Skeletal muscle satellite cell (primary cell): ENCODE measurements around the gene CHAD.

Experiments
- H3K27me3 ChIP-seq: 2 replicates; pipeline ENCODE4 v1.7.0; 2013; ENCODE audit warnings: low read length; ENCODE audit not compliant: control insufficient read depth, insufficient read depth
- H3K36me3 ChIP-seq: 2 replicates; pipeline ENCODE4 v1.7.0; 2013; ENCODE audit warnings: mild to moderate bottlenecking, control low read depth, low read length; ENCODE audit not compliant: insufficient read depth
- H3K4me1 ChIP-seq: 2 replicates; pipeline ENCODE4 v1.7.0; 2013; ENCODE audit warnings: low read length; ENCODE audit not compliant: control insufficient read depth, insufficient read depth
- H3K4me2 ChIP-seq: 2 replicates; pipeline ENCODE4 v1.7.0; 2013; ENCODE audit warnings: mild to moderate bottlenecking, low read length
- H3K4me3 ChIP-seq: 2 replicates; pipeline ENCODE4 v1.7.0; 2013; ENCODE audit warnings: low read length
- H3K9ac ChIP-seq: 2 replicates; pipeline ENCODE4 v1.7.0; 2013; ENCODE audit warnings: mild to moderate bottlenecking, low read depth, low read length, moderate library complexity
- H3K9me3 ChIP-seq: replicated peaks from 2 replicates; pipeline ENCODE4 v1.7.0; 2013; ENCODE audit warnings: mild to moderate bottlenecking, control low read depth, low read length

CHAD gene

GRCh38 chr17:50506298-50506697 is 37.6 kb upstream of the CHAD start:
- Histone ChIP-seq H3K9ac (no peak overlapping the region), H3K4me3 (no peak overlapping the region), H3K4me1 (peaks cover 13% of the 10 kb centered on the region), H3K4me2 (no peak overlapping the region), H3K36me3 (no peaks in the 10 kb centered on the region), H3K27me3 (peaks cover 12% of the 10 kb centered on the region), H3K9me3 (no peaks in the 10 kb centered on the region)

DNA sequence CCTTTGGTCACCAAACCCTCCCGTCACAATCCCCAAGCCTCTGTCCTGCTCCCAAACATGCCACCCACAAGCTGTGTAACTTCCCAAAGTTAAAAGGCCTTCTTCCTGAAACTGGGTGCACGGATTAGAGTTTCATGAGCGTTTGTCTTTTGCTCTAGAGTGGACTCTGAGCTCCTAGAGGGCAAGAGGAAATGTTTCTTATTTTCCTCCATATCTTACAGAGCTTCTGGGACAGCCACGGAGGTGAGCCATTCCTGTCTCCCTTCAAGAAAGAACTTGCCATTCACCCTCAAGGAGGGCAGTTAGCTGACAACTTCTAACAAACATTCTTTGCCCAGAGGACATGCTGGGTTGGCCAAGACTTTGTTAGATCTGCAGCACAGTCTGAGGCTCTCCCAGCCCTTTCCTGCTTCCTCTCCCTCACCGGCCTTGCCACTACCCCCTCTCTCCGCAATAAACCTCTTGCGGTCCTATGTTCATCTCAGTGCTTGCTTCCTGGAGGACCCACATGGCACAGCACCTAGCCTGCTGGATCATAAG is 37.0 kb upstream of the CHAD start:
- Histone ChIP-seq H3K4me3 (no peak overlapping the region), H3K9me3 (no peaks in the 10 kb centered on the region), H3K4me1 (peaks cover 13% of the 10 kb centered on the region), H3K9ac (no peak overlapping the region), H3K36me3 (no peaks in the 10 kb centered on the region), H3K4me2 (no peak overlapping the region), H3K27me3 (peaks cover 12% of the 10 kb centered on the region)

DNA sequence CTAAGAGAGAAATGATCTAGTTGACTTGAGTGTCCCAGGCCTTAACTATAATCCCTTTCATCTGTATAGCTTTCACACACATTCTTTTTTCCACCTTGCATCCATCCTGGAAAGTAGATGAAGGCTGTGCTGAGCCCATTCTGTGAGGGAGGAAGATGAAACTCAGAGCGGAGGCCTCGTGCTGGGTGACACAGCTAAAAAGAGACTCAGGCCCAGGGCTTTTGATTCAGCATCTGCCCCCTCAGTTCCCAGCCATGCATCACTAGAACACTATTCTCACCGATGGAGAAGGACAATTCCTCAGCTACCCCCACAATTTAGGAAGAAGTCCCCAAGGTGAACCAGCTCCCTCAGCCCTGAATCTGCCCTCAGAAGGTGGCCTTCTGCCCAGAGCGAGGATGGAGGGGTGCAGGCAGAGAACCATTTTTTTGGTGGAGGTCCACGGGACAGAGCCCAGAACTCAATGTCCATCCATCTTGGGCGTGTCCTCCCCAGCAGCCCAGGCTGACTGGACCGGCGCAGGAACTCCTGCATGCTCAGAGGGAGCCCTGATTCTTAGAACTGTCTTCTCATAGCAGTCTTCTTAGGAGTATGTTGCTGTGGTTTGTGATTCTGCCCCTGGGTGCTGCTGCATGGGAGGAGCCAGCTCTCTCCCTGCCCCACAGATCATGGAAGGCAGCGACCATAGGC is 33.8 kb upstream of the CHAD start:
- Histone ChIP-seq H3K36me3 (no peaks in the 10 kb centered on the region), H3K9ac (no peak overlapping the region), H3K27me3 (peaks cover 12% of the 10 kb centered on the region), H3K4me1 (no peaks in the 10 kb centered on the region), H3K9me3 (no peaks in the 10 kb centered on the region), H3K4me3 (no peak overlapping the region), H3K4me2 (no peak overlapping the region)

DNA sequence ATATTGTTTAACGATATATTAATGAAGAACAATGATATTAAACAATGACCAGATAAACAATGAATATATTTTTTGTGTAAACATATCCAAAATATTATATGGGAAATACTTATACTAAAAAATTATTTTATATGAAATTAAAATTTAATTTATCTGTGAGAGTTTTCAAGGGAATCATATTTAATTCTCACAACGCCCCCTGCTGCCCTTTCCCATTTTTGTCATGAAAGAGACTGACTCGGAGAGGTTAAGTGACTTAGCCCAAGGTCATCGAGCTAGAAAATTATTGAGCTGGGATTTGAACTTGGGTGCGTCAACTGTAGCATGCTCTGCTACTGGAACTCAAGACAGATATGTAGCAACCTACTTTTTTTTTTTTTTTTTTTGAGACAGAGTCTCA is 32.4 kb upstream of the CHAD start:
- no peak overlapping the region for H3K9ac ChIP-seq

GRCh38 chr17:50499721-50500120 is 31.0 kb upstream of the CHAD start:
- Histone ChIP-seq H3K27me3 (peaks cover 13% of the 10 kb centered on the region), H3K4me3 (no peak overlapping the region), H3K36me3 (no peaks in the 10 kb centered on the region), H3K4me2 (no peak overlapping the region), H3K4me1 (peaks cover 7% of the 10 kb centered on the region), H3K9ac (no peak overlapping the region), H3K9me3 (no peaks in the 10 kb centered on the region)

More for the DNA sequence above, 32.4 kb upstream of the CHAD start:
- H3K4me2 ChIP-seq: no peak overlapping the region
- no peaks in the 10 kb centered on the region for H3K36me3 ChIP-seq
- H3K4me3 ChIP-seq: no peak overlapping the region
- peaks cover 12% of the 10 kb centered on the region for H3K27me3 ChIP-seq
- H3K9me3 ChIP-seq: no peaks in the 10 kb centered on the region
- H3K4me1 ChIP-seq: peaks cover 1% of the 10 kb centered on the region

GRCh38 chr17:50499270-50499669 is 30.6 kb upstream of the CHAD start:
- Histone ChIP-seq H3K9ac (no peak overlapping the region), H3K36me3 (no peaks in the 10 kb centered on the region)

DNA sequence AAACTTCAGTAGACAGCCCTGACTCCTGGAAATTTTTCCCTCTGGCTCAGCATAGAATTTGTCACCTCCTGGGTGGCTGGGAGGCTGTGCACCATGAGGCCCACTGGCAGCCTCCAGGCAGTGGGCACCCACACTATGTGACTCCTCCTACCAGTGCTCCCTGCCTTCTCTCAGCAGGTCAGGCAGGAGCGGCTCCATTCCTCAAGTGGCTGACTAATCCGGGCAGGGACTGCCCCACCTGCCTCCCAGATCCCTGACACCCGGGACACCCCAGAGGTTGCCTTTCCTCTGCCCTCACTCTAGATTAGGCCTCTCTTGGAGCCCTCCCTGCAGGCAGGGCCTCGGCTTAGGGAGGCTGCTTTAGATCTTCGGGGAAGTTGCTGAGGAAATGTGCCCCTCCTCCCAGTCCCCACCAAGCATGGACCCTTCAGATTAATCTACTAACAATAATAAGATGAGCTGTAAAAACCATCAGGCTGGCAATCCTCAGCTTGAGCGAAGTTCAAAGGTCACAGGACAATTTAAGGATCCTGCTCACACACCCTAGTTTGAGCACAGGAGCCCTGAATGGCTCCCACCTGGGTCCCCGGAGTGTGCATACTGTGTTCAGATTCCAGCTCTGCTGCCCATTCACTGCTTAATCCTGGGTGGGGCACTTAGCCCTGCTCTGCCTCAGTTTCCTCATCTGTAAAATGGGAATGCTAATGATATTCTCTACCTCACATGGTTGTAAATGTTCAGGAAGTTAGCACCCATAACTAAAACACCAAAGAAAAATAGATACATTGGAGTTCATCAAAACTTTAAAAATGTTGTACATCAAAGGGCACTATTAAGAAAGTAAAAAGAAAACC is 29.6 kb upstream of the CHAD start:
- H3K27me3 ChIP-seq: peaks cover 12% of the 10 kb centered on the region
- H3K9me3 ChIP-seq: no peaks in the 10 kb centered on the region
- H3K36me3 ChIP-seq: no peaks in the 10 kb centered on the region
- peaks cover 7% of the 10 kb centered on the region for H3K4me1 ChIP-seq
- H3K9ac ChIP-seq: no peak overlapping the region
- no peak overlapping the region for H3K4me3 ChIP-seq
- H3K4me2 ChIP-seq: no peak overlapping the region

More at GRCh38 chr17:50499270-50499669, 30.6 kb upstream of the CHAD start:
- Histone ChIP-seq H3K4me2 (no peak overlapping the region), H3K4me1 (peaks cover 7% of the 10 kb centered on the region), H3K27me3 (peaks cover 14% of the 10 kb centered on the region), H3K9me3 (no peaks in the 10 kb centered on the region), H3K4me3 (no peak overlapping the region)

DNA sequence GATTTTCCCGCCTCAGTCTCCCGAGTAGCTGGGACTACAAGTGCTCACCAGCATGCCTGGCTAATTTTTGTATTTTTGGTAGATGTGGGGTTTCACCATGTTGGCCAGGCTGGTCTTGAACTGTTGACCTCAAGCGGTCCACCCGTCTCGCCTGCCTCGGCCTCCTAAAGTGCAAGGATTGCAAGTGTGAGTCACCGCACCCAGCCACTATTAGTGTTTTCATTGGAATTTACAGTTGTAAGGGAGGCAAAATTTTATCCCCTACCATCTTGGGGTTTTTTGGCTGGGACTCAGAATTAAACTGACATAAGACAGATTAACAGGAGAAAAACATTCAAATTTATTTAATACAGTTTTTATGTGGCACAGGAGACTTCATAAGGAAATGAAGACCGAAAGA is 27.2 kb upstream of the CHAD start:
- Histone ChIP-seq H3K4me2 (no peak overlapping the region), H3K27me3 (peaks cover 6% of the 10 kb centered on the region), H3K4me3 (no peak overlapping the region), H3K9ac (no peak overlapping the region), H3K36me3 (no peaks in the 10 kb centered on the region), H3K9me3 (no peaks in the 10 kb centered on the region), H3K4me1 (peaks cover 7% of the 10 kb centered on the region)

- Histone ChIP-seq H3K4me3 (no peak overlapping the region), H3K9ac (no peak overlapping the region), H3K9me3 (no peaks in the 10 kb centered on the region), H3K36me3 (no peaks in the 10 kb centered on the region), H3K27me3 (peaks cover 6% of the 10 kb centered on the region), H3K4me1 (peaks cover 7% of the 10 kb centered on the region), H3K4me2 (no peak overlapping the region)
Measured at GRCh38 chr17:50495217-50495823, 26.6 kb upstream of the CHAD start.

- H3K4me1 ChIP-seq: peaks cover 7% of the 10 kb centered on the region
- H3K9me3 ChIP-seq: no peaks in the 10 kb centered on the region
- H3K4me3 ChIP-seq: no peak overlapping the region
- no peak overlapping the region for H3K9ac ChIP-seq
- no peak overlapping the region for H3K4me2 ChIP-seq
- peaks cover 6% of the 10 kb centered on the region for H3K27me3 ChIP-seq
- H3K36me3 ChIP-seq: no peaks in the 10 kb centered on the region
Measured at GRCh38 chr17:50493744-50494143, 25.1 kb upstream of the CHAD start.

DNA sequence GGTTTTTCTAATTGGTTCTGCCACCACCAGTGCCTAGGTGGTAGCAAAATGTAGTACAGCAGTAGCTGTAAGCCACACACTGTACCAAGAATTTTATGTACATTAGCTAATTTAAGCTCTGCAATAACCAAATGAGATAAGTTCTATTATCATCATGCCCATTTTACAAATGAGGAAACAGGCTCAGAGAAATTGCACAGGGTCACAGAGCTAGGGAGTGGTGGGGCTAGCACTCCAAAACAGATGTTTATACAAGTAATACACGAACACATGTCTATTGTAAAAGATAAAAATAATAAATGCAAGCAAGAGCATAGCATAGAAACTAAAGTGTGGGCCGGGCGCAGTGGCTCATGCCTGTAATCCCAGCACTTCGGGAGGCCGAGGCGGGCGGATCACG is 23.5 kb upstream of the CHAD start:
- Histone ChIP-seq H3K4me1 (peaks cover 14% of the 10 kb centered on the region), H3K4me3 (no peak overlapping the region), H3K4me2 (no peak overlapping the region), H3K9me3 (no peaks in the 10 kb centered on the region), H3K27me3 (peaks cover 6% of the 10 kb centered on the region), H3K36me3 (no peaks in the 10 kb centered on the region), H3K9ac (no peak overlapping the region)
